Stomach (tissue), 9 donors: ENCODE data around the gene OCIAD1. TPM values are rescaled to one million over a fixed set of nuclear protein-coding genes. Genes with fewer than 3 reads are reported as not detected.
"Not testable (repeated sequence)": the region's sequence is repeated elsewhere in the genome, so short reads cannot be mapped to it uniquely, and the experiment has no call there.

Experiments
- DNase-seq, 2 donors: peaks; one replicate each; pipeline versions ENCODE4 v3.0.0 to v3.0.0-alpha.2; 2013 to 2019
- H3K27ac ChIP-seq, 5 donors: fragments of 200-600 bp in 4 of 5; sonication (generic) in 4 of 5; one replicate each; pipeline ENCODE4 v1.5.1; 2013 to 2019; ENCODE audit warnings: mild to moderate bottlenecking in 1 of 5, moderate library complexity in 1 of 5
- H3K27me3 ChIP-seq, 3 donors: fragments of 200-600 bp; sonication (generic); one replicate each; pipeline ENCODE4 v1.5.1; 2017 to 2019; ENCODE audit warnings: mixed run types in 1 of 3
- H3K36me3 ChIP-seq, 4 donors: fragments of 200-600 bp; sonication (generic); 1 replicate in 3 of 4; 2 replicates in 1 of 4; pipeline ENCODE4 v1.5.1; 2016 to 2019
- H3K4me1 ChIP-seq, 4 donors: fragments of 200-600 bp; sonication (generic); one replicate each; pipeline ENCODE4 v1.5.1; 2016 to 2019
- H3K4me3 ChIP-seq, 4 donors: fragments of 200-600 bp; sonication (generic) in 3 of 4; one replicate each; pipeline ENCODE4 v1.5.1; 2016 to 2019; ENCODE audit warnings: mild to moderate bottlenecking in 1 of 4
- H3K9me3 ChIP-seq, 4 donors: fragments of 200-600 bp; sonication (generic); one replicate each; pipeline ENCODE4 v1.5.1; 2016 to 2019
- EP300 ChIP-seq: sonication (generic); formaldehyde crosslinking; IDR thresholded peaks from one replicate; pipeline ENCODE4 v1.6.1; 2017; ENCODE audit warnings: antibody characterized with exemption
- POLR2A ChIP-seq, 4 donors: fragments of 450-650 bp; IDR thresholded peaks; one replicate each; pipeline ENCODE4 v1.6.1; 2016; ENCODE audit warnings: antibody characterized with exemption in 4 of 4, control low read depth in 2 of 4, mild to moderate bottlenecking in 1 of 4, moderate library complexity in 1 of 4
- POLR2AphosphoS5 ChIP-seq, 3 donors: sonication (generic); formaldehyde crosslinking; IDR thresholded peaks; one replicate each; pipeline ENCODE4 v1.6.1; 2016; ENCODE audit warnings: antibody characterized with exemption in 3 of 3
- WGBS, 5 donors: extraction: QIAGEN DNeasy Blood & Tissue Kit in 3 of 5; methylation state at CpG; one replicate each; pipeline versions ENCODE4 v1.1.5 to v1.1.7; 2013 to 2018; 5-methylcytosine and 5-hydroxymethylcytosine counted together
- intact Hi-C: fragments of 100-400 bp; cut with DNase I; formaldehyde crosslinking; loops from one replicate; pipeline ENCODE4 v1.15.1; 2023; ENCODE audit warnings: low total_unique reads
- polyA plus RNA-seq, 3 donors: library from polyadenylated mRNA; stranded (reverse); fragments of 200-250 nt; gene quantifications; one replicate each; pipeline ENCODE4 v1.2.3, GENCODE V29; 2013
- total RNA-seq, 5 donors: library from RNA; depleted of rRNA; stranded (reverse); fragments of >200 nt; gene quantifications; one replicate each; pipeline versions ENCODE4 v1.1.0 to v1.2.3, GENCODE V29; 2014 to 2016
- TF ChIP-seq, protein P1 (sequence below), 7 experiments: fragments of 450-650 bp in 4 of 7; fragments of 200-600 bp in 3 of 7; sonication (generic) in 3 of 7; IDR thresholded peaks; one replicate each; pipeline ENCODE4 v1.5.1; 2016 to 2019; ENCODE audit warnings: antibody characterized with exemption in 7 of 7, control low read depth in 2 of 7, mild to moderate bottlenecking in 1 of 7
- donor health status: healthy with polysubstance abuse.
- donor health status: Bipolar disorder and iron deficiency.
- donor health status: healthy.

The OCIAD1 gene
- total and polyA plus RNA-seq, 8 donors, result 24.0 to 142 (median 85.5) TPM

DNA sequence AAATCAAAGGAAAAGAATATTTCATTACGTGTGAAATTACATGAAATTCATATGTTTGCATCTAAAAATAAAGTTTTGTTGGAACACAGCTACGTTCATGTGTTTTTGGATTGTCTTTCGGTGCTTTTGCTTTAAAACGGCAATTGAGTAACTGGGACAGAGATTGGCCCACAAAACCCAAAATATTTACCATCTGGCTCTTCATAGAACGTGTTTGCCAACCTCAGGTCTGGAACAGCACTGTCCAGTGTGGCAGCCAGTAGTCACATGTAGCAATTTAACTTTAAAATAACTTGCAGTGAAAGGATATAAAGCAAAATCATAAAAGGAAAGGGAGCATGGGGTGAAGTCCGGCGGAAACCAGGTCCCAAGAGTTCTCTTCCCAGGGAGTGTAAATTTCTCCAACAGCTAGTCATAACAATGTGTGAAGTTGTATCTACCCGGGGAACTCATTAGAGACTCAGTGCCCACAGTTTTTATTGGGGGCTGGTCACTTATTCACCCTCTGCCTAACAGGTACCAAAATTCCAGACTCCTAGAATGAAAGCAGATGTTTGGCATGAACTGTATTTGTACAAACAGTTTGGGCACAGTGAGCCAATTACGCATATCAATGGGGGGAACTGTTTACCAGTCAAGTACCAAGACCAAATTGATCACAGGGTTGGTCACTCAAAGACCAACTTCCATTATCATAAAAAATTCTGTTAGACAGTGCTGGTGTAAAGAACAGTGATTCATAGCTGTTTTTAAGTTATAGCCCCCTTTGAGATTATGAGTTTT is 10.3 kb downstream of the OCIAD1 start:
- Histone ChIP-seq H3K27ac (no peak overlapping the region), H3K27me3 (no peaks in the 10 kb centered on the region), H3K4me1 (peaks cover 0 to 23% (median 7%) of the 10 kb centered on the region in 4 donors), H3K9me3 (no peaks in the 10 kb centered on the region), H3K4me3 (no peak overlapping the region), H3K36me3 (peaks cover 24 to 91% (median 87%) of the 10 kb centered on the region in 4 donors)
- no peak for TF ChIP-seq POLR2A (IDR thresholded peaks at IDR 0.05)
- intact Hi-C loops, result no loop called here
- no peak for DNase-seq
- WGBS, 5 donors, result 84 to 91% (median 88%) methylated on average over 9 of the region's 9 CpGs

GRCh38 chr4:48844843-48845242 is 14.0 kb downstream of the OCIAD1 start:
- H3K9me3 ChIP-seq, result no peaks in the 10 kb centered on the region
- no peak for DNase-seq
- no peak overlapping the region for H3K4me3 ChIP-seq
- no peak overlapping the region for H3K27ac ChIP-seq
- no peaks in the 10 kb centered on the region for H3K27me3 ChIP-seq
- intact Hi-C loops, result no loop called here
- H3K36me3 ChIP-seq, result peaks cover 10 to 84% (median 82%) of the 10 kb centered on the region in 4 donors
- peaks cover 0 to 14% (median 7%) of the 10 kb centered on the region in 4 donors for H3K4me1 ChIP-seq
- WGBS, 5 donors, result 72 to 88% (median 84%) methylated on average over 2 of the region's 2 CpGs
- TF ChIP-seq POLR2AphosphoS5 (IDR thresholded peaks at IDR 0.05), result no peak
- TF ChIP-seq EP300, result no peak
- TF ChIP-seq POLR2A (IDR thresholded peaks at IDR 0.05), result no peak
- TF ChIP-seq, protein P1, sequence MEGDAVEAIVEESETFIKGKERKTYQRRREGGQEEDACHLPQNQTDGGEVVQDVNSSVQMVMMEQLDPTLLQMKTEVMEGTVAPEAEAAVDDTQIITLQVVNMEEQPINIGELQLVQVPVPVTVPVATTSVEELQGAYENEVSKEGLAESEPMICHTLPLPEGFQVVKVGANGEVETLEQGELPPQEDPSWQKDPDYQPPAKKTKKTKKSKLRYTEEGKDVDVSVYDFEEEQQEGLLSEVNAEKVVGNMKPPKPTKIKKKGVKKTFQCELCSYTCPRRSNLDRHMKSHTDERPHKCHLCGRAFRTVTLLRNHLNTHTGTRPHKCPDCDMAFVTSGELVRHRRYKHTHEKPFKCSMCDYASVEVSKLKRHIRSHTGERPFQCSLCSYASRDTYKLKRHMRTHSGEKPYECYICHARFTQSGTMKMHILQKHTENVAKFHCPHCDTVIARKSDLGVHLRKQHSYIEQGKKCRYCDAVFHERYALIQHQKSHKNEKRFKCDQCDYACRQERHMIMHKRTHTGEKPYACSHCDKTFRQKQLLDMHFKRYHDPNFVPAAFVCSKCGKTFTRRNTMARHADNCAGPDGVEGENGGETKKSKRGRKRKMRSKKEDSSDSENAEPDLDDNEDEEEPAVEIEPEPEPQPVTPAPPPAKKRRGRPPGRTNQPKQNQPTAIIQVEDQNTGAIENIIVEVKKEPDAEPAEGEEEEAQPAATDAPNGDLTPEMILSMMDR (IDR thresholded peaks at IDR 0.05), result no peak

DNA sequence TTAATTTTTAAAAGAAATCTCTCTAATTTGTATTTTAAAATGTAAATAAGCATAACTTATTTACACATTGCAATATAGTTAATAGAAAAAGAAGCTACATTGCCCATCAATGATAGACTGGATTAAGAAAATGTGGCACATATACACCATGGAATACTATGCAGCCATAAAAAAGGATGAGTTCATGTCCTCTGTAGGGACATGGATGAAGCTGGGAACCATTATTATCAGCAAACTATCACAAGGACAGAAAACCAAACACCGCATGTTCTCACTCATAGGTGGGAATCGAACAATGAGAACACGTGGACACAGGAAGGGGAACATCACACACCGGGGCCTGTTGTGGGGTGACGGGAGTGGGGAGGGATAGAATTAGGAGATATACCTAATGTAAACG is 17.9 kb downstream of the OCIAD1 start:
- intact Hi-C loops, H3K4me3 ChIP-seq, H3K27ac ChIP-seq, H3K27me3 ChIP-seq, H3K4me1 ChIP-seq, H3K9me3 ChIP-seq, DNase-seq: not testable (repeated sequence)
- peaks cover 10 to 88% (median 85%) of the 10 kb centered on the region in 4 donors for H3K36me3 ChIP-seq
- WGBS, 5 donors, result 93 to 96% (median 95%) methylated on average over 6 of the region's 6 CpGs

DNA sequence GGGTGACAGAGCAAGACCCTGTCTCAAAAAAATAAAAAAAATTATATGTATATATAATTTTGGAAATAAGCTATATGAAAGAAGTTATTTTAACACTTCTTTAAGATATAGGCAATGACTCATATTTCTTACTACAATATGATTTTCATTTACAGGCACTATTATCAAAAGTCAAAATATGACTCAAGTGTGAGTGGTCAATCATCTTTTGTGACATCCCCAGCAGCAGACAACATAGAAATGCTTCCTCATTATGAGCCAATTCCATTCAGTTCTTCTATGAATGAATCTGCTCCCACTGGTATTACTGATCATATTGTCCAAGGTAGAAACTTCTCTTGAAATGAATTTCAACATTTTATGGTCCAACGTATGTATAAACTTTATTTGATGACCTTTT is 20.8 kb downstream of the OCIAD1 start:
- H3K36me3 ChIP-seq, result peaks cover 4 to 86% (median 81%) of the 10 kb centered on the region in 4 donors
- no peak overlapping the region for H3K4me3 ChIP-seq
- H3K27me3 ChIP-seq, result no peaks in the 10 kb centered on the region
- DNase-seq, result no peak
- no peaks in the 10 kb centered on the region for H3K4me1 ChIP-seq
- intact Hi-C loops, result no loop called here
- WGBS, 5 donors, result 63 to 80% (median 66%) methylated on average over 1 of the region's 1 CpG
- H3K9me3 ChIP-seq, result no peaks in the 10 kb centered on the region
- no peak for TF ChIP-seq POLR2A (IDR thresholded peaks at IDR 0.05)
- TF ChIP-seq EP300, result no peak
- no peak for TF ChIP-seq POLR2AphosphoS5 (IDR thresholded peaks at IDR 0.05)
- TF ChIP-seq, protein P1 (IDR thresholded peaks at IDR 0.05), result no peak
- H3K27ac ChIP-seq, result no peak overlapping the region

DNA sequence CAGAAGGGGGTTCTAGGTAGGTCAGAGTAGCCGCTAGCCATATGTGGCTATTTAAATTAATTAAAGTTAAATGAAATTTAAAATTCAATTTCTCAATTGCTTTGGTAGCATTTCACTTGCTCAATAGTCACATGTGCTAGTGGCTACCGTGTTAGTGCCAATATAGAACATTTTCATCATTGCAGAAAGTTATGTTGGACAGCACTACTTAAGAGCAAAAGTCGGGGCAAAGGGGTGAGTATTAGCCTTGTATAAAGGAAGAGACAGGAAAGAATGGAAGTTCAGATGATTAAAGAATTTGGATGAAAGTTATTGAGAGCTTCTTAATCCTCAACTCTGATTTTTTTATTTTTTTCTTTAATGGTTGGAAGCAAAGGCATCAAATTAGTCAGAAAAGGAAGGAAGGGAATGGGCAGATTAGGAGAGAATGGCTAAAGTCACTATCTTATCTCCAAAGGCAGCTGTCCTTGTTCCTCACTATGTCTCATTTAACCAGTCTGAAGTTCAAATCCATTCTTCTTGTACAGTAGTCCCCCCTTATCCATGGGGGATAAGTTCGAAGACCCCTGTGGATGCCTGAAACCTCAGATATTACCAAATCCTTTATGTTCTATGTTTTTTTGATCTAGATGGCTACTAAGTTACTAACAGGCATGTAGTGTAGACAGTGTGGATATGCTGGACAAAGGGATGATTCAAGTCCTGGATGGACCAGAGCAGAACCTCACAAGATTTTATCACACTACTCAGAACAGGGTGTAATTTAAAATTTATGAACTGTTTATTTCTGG is 22.9 kb downstream of the OCIAD1 start:
- no peak for DNase-seq
- H3K27ac ChIP-seq, result no peak overlapping the region
- H3K27me3 ChIP-seq, result no peaks in the 10 kb centered on the region
- no peak for TF ChIP-seq POLR2AphosphoS5 (IDR thresholded peaks at IDR 0.05)
- TF ChIP-seq EP300, result no peak
- TF ChIP-seq, protein P1 (IDR thresholded peaks at IDR 0.05), result no peak
- no peak for TF ChIP-seq POLR2A (IDR thresholded peaks at IDR 0.05)
- intact Hi-C loops, result no loop called here
- H3K9me3 ChIP-seq, result no peaks in the 10 kb centered on the region
- H3K4me3 ChIP-seq, result no peak overlapping the region
- H3K4me1 ChIP-seq, result no peaks in the 10 kb centered on the region
- WGBS, 5 donors, result 88 to 94% (median 93%) methylated on average over 4 of the region's 4 CpGs
- H3K36me3 ChIP-seq, result peaks cover 12 to 90% (median 85%) of the 10 kb centered on the region in 4 donors
